NCI-H526 (cell line): ENCODE results near the gene APLP2.
"Not testable (repeated sequence)": the region's sequence is repeated elsewhere in the genome, so short reads cannot be mapped to it uniquely, and the experiment has no call there.

Source experiments
- DNase-seq, 2 experiments: peaks; one replicate each; lab custom pipeline; 2025; lab: John Stamatoyannopoulos, UW

Gene APLP2

DNA sequence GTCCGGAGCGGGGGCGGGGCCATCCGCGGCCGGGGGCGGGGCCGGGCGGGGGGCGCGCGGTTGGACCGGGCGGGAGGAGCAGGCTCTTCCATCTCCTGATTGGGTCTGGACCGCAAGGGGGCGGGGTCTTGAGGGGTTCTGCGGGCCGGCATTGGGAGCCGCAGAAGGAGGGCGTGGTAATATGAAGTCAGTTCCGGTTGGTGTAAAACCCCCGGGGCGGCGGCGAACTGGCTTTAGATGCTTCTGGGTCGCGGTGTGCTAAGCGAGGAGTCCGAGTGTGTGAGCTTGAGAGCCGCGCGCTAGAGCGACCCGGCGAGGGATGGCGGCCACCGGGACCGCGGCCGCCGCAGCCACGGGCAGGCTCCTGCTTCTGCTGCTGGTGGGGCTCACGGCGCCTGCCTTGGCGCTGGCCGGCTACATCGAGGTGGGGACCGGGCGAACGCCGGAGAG is at the start of gene APLP2:
Gene APLP2 (plus strand): TSS at position 236 of the 450 bp plus-strand sequence. CDS start 84 bp downstream, at position 320.
- peak; percentile 100 for DNase-seq

DNA sequence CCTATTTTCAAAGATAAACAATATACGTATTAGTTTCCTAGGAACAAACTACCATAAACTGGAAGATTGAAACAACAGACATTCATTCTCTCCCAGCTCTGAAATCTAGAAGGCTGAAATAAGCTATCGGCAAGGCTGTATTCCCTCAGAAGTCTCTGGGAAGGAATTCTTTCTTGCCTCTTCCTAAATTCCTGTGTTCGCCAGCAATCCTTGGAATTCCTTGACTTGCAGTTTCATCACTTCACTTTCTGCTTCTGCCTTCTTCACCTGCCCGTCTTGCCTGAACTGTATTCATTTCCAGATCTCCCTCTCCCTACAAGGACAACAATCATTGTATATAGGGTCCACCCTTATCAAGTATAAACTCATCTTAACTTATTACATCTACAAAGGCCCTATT is 49.4 kb upstream of the APLP2 start:
- no peak for DNase-seq

DNA sequence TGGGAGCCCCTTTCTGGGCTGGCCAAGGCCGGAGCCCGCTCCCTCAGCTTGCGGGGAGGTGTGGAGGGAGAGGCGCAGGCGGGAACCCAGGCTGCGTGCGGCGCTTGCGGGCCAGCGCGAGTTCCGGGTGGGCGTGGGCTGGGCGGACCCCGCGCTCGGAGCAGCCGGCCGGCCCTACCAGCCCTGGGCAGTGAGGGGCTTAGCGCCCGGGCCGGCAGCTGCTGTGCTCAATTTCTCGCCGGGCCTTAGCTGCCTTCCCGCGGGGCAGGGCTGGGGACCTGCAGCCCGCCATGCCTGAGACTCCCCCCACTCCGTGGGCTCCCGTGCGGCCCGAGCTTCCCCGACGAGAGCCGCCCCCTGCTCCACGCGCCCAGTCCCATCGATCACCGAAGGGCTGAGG is 48.1 kb upstream of the APLP2 start:
- not testable (repeated sequence) for DNase-seq

DNA sequence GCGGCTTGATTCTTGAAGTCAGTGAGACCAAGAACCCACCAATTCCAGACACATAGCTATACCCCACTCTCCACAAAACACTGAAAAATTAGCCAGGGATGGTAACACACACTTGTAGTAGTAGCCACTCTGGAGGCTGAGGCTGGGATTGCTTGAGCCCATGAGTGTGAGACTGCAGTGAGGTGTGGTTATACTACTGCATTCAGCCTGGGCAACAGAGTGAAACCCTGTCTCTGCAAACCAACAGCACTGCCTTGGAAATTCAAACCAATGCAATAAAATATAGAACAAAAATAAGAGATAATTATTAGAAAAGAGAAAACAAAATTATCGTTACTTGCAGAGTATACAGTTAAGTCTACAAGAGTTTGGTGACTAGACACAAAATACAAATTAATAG is 46.9 kb upstream of the APLP2 start:
- no peak for DNase-seq

DNA sequence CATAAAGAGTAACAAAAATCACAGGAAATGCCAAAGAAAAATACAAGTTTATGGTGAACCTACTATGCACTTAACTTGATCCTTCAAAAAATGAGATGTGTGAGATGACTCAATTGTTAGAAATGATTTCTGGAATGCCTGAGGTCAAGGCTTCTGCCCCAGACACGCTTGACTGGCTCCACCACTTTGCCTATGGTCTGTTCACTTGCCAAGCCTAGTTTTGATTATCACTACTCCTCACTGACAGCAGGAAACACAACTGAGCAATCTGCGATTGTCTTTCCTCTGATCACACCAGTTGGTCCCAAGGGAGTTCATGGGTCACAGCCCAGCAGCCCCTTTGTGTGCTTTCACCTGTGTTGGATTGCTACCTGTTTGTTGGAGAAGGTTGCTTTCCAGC is 46.5 kb upstream of the APLP2 start:
- peak; percentile 70 to 91 for DNase-seq

GRCh38 chr11:130024361-130024760 is 45.3 kb upstream of the APLP2 start:
- peak; percentile 51 to 60 for DNase-seq

DNA sequence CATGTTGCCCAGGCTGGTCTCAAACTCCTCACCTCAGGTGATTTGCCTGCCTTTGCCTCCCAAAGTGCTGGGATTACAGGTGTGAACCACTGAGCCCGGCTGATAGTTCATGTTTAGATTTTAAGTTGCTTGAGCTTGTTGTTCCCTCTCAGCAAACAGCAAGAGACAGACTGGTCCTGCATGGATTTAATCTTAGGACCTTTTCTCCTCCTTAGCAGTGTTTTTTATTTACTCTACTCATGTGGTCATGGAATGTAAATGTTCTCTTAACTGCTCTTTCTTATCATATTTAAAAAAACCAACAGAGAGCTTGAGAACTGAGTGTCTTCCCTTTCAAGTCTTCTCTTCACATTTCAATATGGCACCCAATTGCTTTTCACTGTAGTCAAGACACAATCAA is 44.3 kb upstream of the APLP2 start:
- DNase-seq = no peak

DNA sequence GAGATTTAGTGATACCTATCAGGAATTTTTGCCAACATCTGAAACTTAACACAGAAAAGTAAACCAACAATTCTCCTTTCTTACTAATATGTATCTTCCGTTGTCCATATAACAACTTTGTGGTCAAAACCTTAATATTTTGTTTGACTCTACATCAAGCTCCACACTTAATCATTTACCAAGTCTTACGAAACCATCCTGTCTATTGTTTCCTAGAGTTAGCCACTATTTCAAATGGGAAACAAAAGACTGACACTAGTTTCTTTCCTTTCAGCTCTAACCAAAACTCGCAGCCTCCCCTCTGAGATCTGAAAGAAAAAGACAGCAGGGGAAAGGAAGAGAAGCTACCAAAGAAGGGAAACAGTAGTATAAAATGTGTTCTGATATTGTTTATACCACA is 40.6 kb upstream of the APLP2 start:
- DNase-seq = no peak

DNA sequence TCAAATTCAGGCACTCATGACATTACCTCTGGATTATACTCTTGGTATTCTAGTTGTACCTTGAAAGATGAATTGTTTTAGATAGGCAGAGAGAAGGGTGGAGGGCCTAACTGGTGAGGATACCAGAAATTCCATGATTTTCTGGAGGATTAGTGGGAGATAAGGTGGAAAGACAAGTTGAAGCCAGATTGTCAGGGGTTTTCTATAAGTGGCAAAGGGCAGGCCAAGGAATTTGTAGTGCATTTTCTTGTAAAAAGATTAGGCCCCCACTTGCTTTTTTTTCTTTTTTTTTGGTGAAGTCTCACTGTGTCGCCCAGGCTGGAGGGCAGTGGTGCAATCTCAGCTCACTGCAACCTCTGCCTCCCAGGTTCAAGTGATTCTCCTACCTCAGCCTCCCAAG is 38.6 kb upstream of the APLP2 start:
- DNase-seq = no peak

DNA sequence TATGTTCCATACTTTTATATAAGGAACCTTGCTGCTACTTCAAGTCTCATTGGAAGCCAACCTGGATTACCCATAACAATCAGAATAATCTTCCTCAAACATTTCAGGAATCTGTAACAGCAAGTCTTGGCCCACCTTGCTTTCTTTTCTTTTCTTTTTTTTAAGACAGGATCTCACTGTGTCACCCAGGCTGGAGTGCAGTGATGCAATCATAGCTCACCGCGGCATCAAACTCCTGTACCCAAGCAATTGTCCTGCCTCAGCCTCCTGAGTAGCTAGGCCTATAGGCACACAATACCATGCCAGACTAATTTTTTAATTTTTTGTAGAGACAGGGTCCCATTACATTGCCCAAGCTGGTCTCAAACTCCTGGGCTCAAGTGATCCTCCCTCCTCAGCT is 37.7 kb upstream of the APLP2 start:
- no peak for DNase-seq

DNA sequence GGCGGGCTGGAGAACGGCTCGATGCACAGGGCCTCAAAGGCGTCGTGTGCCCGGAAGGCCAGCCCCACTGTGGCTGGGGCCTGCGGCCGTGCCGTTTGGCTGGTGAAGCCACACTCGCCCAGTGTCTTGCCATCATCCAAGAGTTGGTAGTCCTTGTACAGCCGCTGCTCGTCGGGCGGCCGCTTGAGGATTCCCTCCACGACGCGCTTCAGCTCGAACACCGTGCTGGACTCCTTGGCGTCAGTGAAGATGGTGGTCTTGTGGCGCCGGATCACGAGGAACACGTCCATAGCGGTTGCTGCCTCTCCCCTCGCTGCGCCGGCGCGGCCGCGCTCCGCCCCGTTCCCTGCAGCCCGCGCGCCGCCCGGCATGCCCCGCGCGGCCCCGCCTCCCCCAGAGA is 36.8 kb upstream of the APLP2 start:
- DNase-seq = no peak

GRCh38 chr11:130034236-130034635 is 35.5 kb upstream of the APLP2 start:
- no peak for DNase-seq

GRCh38 chr11:130037058-130037457 is 32.6 kb upstream of the APLP2 start:
- no peak for DNase-seq

- DNase-seq = no peak
Measured at GRCh38 chr11:130037881-130038585, 31.7 kb upstream of the APLP2 start.

DNA sequence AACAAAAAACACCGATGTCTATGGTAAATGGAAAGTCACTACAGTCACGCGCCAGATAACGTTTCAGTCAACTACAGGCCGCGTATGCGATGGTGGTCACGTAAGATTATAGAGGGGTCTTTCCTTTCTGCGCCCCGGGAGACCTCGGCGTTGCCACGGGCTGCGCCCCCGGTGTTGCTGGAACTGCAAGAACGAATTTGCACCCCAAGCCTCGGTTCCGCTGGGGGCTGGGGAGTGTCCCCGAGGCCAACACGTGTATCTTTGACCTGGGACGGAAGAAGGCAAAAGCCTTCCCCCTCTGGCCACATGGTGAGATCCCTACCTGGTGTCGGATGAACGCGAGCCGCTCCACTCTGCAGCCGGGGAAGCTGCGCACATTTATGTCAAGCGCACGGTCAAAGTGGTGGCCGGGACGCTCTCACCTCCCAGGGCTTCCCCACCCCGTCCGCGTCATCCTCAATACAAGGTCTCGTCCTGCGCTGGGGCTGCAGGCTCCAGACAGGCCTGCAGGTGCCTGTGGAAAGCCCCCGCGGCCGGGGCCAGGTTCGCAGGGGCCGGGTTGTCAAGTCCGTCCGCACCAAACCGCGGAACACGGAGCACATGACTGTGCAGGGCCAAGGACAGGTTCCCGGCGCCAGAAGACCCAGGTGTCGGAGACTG is 29.3 kb upstream of the APLP2 start:
- no peak for DNase-seq

- no peak for DNase-seq
Measured at GRCh38 chr11:130042093-130042591, 27.6 kb upstream of the APLP2 start.

DNA sequence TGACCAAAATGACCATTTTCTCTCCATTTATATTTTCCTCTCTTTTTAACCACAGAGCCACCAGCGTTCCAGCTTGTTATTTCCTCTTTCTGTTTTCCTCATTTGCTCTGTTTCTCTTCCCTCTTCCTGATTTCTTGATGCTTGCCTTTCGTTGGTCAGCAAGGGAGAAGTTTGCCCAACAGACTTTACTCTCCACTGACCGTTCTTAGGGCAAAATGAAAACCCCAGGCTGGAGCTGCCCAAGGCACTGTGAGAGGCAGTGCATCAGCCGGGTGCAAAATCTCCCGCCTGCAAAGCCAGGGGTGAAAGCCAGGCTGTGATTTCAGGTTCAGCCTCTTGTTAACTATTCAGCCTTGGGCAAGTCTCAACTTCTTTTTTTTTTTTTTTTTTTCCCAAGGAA is 26.1 kb upstream of the APLP2 start:
- no peak for DNase-seq

- no peak for DNase-seq
Measured at GRCh38 chr11:130047141-130047540, 22.6 kb upstream of the APLP2 start.

DNA sequence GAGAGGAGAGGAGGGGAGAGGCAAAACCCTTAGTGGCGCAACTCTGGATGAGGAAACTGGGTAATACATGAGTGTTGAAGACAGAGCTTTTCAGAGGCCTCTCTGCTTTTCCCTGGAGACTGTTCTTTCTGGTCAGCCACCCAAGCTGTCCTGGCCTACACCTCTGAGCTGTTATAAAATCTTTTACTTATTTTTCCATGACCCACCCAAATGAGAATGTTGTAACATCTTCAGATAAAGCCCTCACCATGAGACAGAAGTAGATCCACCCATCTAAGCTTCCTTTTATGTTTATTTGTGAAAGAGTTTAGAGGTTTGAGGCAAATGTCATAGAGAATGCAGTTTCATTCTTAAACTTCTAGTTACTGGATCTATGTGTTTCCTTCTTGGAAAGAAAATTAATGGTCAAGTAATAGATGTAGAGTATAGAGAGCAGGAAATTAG is 20.3 kb upstream of the APLP2 start:
- DNase-seq = no peak

DNA sequence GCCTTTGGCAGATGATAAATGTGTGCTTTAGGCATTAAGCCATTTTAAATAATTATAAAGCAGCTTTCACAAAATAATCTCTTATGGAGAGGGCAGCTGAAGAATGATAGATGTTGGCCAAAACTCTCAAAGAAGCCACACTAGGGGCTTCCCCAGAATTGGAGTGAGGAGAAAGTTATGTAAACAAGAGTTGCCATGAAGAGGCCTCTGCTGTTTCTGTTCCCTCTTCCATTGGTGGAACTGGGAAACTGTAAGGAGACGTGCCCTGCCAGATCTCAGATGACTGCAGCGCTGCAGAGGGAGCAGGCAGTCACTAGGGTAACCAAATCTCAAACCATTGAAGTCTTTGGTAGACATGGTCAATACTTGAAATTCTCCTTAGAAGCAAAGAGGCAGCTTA is 19.4 kb upstream of the APLP2 start:
- no peak for DNase-seq

GRCh38 chr11:130051082-130051481 is 18.6 kb upstream of the APLP2 start:
- DNase-seq = no peak

GRCh38 chr11:130052567-130052966 is 17.1 kb upstream of the APLP2 start:
- no peak for DNase-seq

GRCh38 chr11:130054966-130055365 is 14.7 kb upstream of the APLP2 start:
- DNase-seq = no peak

- DNase-seq = no peak
Measured at GRCh38 chr11:130055617-130056016, 14.1 kb upstream of the APLP2 start.
